ENCODE data around the gene PPP5C.
A peak's percentile ranks its signal among the peaks of the same experiment; 100 is the strongest.
"Not testable (repeated sequence)": the region's sequence is repeated elsewhere in the genome, so short reads cannot be mapped to it uniquely, and the experiment has no call there.

The PPP5C gene, protein sequence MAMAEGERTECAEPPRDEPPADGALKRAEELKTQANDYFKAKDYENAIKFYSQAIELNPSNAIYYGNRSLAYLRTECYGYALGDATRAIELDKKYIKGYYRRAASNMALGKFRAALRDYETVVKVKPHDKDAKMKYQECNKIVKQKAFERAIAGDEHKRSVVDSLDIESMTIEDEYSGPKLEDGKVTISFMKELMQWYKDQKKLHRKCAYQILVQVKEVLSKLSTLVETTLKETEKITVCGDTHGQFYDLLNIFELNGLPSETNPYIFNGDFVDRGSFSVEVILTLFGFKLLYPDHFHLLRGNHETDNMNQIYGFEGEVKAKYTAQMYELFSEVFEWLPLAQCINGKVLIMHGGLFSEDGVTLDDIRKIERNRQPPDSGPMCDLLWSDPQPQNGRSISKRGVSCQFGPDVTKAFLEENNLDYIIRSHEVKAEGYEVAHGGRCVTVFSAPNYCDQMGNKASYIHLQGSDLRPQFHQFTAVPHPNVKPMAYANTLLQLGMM

DNA sequence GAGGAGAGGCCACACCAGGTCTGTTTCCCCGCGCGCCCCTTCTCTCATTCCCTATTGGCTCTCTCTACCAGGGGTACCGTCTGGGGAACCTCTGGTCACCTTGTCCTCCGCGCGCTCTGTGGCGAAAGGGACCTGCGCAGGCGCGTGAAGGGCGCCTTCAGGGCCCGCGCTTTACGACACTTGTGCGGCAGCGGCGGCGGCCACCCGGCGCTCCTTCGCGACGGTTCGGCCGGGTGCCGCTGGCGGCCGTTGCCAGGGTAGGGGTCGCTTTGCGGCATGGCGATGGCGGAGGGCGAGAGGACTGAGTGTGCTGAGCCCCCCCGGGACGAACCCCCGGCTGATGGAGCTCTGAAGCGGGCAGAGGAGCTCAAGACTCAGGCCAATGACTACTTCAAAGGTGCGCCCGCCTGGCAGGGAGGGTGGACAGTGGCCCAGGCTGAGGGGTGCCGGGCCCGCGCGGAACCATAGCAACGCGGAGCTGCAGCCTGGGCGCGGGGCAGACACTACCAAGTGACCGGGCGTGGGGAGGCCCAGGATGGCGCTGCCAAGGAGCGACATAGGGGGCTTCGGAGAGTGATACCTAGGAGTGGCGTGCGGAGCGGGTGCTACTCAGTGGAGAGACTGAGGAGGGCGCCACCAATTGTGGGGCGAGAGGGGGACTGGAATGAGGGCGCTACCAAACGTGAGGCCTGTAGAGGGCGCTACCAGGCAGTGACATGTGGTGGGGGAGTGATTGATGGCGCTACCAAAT is at the start of gene PPP5C:
Gene PPP5C, plus strand, starts transcription at position 267 of the 751 bp plus-strand sequence. Its CDS starts 10 bp downstream, at position 277.
- DNase-seq, result peak; percentile 87 to 89

DNA sequence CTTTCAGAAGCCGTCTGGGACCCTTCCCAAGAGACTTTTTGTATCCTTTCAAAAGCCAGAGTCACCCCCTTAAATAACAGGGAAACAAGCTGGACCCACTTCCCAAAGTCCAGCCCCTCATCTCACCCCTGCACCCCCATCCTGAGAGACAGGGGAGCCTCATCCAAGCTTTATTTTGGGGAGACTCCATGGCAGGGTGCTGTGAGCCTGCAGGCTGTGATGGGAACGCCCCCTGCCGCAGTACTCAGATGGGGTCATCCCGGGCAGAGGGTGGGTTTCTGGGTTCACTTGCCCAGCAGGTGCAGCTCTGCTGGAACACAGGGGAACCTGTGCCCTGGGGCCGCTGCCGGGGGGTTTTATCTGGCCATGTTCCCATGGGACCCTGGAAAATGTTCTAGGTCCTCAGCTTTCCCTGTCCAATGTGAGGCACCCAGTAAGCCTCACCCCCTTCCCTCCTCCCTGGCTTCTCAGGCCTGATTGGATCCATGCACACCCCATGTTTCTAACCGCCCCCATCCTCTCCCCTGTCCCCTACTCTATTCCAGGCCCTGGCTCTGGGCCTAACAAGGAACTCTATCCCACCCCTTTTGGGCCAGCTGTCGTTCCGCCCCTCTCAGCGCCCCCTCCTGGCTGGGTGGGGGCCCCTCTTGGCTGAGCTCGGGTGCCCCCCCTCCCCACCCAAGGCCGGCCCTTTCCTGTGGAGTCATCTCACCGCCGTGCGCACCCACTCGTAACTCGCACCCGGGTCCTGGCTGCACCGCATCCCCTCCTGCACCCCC is 49.0 kb upstream of the PPP5C start:
- DNase-seq, result no peak

DNA sequence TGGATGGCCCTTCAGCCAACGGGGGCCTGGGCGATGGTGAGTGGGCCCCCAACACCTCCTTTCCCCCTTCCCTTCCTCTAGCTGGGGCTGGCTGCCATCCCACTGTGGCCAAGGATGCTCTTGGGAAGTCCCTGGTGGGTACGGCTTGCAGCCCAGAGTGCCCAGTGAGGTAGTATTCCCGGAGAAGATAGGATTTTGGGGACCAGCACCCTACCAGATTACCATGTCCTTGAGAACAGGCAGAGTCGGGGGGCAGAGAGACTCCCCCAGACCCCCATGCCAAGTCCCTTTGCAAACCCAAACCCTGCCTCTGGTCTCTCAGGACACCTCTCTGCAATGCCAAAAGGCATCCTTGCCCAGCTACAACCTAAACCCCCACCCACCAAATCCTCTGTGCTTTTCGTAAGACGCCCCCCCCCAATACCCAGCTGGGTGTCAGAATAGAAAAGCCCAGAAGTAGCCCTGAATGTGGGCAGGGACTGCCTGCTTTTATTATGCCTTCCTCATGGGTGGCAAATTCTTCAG is 48.3 kb upstream of the PPP5C start:
- DNase-seq, result no peak

DNA sequence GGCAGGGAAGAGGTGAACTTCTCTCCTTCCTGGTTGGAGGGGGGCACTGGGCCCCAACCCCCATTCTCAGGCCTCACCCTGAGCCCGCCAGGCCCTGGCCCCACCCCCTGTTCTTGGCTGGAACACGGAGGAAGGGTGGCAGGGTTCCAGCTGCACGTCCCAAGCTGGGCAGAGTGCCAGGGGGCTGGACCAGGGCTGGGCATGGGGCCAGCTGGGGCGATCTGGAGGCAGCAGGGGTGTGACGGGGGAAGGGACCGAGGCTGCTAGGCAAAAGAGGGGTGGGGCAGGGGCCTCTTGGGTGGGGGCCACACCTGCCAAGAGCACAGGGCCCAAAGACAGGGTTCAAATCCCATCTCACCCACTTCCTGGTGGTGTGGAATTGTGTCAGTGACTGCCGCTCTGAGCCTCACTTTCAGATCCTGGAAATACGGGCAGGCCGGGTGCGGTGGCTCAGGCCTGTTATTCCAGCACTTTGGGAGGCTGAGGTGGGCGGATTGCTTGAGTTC is 47.8 kb upstream of the PPP5C start:
- DNase-seq, result no peak

DNA sequence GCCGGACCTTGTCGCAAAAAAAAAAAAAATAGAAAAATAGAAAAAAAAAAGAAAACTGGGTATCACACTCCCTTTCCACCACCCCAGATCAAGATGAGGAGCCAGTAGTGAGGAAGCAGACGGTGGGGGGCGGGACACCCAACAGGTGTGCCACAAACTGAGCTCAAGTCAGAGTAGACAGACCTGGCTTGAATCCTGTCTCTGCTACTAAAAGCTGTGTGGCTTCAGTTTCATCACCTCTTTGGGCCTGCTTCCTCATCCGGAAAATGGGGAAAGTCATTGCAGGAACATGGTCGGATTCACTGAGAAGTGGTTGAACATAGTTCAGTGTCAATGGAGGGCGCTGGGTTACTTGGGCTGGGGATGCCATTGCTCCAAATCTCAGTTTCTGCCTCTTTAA is 47.2 kb upstream of the PPP5C start:
- DNase-seq, result no peak

DNA sequence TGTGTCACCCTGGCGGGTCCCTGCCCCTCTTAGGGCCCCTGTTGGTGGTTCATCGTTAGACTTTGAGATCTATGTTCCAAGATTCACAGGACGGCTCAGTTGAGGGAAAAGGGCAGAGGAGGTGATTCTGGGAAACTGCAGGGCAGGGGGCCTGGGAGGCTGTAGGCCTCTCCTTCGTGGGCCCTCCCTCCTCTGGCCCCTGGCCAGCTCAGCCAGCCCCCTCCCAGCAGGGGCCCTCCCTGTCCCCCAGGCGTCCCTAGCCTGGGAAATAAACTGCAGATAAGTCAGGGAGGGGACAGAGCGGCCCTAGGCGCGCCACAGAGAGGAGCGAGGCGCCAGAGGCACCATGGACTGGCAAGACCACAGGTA is 43.6 kb upstream of the PPP5C start:
- no peak for DNase-seq

DNA sequence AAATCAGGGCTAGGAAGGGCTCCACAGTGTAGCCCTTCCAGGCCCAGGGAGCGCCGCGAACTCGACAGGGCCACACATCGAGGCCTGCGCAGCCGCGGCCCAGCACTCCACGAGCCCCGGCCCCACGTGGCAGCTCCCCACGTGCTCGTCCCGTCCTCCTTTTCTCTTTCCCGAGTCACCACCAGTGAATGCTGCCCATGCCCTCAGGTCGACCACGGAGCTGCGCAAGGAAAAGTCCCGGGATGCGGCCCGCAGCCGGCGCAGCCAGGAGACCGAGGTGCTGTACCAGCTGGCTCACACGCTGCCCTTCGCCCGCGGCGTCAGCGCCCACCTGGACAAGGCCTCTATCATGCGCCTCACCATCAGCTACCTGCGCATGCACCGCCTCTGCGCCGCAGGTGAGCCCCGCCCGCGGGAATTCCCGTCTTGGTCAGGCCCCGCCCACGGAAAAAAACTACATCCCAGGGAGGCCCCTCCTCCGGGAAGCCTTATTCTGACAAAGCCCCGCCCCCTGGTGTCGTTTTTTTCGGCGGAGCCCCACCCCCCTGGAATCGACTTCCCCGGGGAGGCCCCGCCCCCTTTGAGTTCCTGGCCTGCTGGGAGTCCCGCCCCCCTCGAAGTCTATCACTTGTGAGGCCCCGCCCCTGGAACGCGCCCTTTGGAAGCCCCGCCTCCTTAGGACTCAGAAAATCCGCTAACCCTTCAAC is 43.0 kb upstream of the PPP5C start:
- no peak for DNase-seq

DNA sequence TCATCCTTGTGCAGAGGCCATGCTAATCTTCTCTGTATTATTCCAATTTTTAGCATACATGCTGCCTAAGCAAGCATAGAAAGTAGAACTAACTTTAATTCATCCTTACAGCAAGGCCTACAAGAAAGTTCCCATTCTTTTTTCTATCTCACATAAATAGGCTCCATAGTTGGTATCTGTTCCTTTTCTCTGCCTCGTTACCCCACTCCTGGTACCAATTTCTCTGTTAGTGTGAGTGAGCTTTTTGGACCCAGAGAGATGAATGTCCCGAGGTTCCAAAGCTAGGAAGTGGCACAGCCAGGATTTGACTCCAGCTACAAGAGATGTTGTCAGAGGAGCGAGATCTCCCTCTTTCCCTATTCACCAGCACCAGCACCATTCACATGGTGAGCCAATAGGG is 40.4 kb upstream of the PPP5C start:
- no peak for DNase-seq

DNA sequence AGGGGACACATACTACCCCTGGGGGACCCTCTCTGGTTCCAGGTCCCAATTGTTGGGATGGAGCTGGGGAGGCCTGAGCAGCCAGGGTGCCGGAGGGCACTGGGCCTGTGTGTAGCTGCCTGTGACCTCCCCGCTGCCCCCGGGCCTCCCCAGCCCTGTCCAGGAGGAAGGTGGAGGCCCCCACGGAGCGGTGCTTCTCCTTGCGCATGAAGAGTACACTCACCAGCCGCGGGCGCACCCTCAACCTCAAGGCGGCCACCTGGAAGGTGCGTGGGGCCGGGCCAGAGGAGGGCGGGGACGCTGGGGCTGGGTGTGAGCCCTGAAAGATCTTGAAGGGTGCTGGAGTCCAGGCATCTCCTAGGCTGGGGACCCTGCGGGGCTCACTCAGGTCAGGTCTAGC is 38.4 kb upstream of the PPP5C start:
- no peak for DNase-seq

DNA sequence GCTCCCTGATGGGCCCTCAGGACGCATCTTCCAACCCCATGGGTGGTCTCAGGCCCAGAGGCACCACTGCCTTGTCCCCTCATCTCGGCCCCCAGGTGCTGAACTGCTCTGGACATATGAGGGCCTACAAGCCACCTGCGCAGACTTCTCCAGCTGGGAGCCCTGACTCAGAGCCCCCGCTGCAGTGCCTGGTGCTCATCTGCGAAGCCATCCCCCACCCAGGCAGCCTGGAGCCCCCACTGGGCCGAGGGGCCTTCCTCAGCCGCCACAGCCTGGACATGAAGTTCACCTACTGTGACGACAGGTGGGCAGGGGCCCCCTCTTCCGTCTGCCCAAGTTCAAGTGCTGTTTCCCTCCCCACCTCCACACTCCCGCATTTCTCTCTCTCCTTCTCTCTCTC is 37.8 kb upstream of the PPP5C start:
- no peak for DNase-seq

DNA sequence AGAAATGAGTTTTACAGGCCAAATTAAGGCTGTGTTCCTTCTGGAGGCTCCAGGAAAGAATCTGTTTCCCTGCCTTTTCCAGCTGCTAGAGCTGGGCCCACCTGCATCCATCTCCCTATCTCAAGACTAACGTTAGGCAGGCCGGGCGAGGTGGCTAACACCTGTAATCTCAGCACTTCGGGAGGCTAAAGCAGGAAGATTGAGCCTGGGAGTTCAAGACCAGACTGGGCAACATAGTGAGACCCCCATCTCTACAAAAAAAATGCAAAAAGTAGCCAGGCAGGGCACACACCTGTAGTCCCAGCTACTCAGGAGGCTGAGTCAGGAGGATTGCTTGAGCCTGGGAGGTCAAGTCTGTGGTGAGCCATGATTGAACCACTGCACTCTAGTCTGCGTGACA is 35.4 kb upstream of the PPP5C start:
- DNase-seq, result no peak

DNA sequence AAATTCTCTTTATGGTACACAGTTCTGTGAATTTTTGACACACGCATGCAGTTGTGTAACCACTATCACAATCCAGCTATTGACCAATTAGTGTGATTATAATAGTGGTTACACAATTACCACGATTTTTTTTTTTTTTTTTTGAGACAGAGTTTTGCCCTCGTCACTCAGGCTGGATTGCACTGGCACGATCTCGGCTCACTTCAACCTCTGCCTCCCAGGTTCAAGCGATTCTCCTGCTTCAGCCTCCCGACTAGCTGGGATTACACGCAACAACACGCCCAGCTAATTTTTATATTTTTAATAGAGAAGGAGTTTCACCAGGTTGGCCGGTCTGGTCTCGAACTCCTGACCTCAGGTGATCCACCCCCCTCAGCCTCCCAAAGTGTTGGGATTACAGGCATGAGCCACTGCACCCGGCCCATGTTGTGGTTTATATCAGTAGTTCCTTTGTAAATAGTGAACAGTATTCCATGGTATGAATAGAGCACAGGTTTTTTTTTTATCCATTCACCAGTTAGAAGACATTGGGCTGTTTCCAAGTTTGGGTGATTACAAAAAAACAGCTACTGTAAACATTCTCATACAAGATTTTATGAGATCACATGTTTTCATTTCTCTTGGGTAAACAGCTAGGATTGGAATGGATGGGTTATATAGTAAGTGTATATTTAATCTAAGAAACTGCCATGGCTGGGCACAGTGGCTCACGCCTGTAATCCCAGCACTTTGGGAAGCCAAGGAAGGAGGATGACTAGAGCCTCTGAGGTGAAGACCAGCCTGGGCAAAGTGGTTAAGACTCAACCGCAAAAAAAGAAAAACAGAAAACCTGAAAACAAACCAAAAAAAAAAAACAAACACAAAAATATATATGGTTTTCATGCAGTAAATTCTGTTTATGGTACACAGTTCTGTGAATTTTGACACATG is 33.1 kb upstream of the PPP5C start:
- DNase-seq, result not testable (repeated sequence)

DNA sequence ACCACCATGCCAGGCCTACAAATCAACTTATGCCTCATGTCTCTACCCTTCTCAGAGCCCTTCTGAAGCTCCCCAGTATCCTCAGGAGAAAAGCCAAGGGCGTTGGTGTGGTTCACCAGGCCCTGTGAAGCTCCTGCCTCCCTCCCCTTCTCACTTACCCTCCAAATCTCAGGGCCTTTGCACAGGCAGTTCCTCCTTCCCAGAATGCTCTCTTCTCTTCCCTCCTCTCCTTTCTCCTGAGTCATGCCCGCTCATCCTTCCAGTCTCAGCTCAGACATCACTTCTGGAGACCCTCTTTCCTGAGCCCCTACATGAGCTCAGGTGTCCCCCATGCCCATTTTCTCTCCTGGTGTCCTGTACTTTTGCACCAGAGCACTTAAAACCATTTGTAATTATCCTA is 29.5 kb upstream of the PPP5C start:
- DNase-seq, result no peak

DNA sequence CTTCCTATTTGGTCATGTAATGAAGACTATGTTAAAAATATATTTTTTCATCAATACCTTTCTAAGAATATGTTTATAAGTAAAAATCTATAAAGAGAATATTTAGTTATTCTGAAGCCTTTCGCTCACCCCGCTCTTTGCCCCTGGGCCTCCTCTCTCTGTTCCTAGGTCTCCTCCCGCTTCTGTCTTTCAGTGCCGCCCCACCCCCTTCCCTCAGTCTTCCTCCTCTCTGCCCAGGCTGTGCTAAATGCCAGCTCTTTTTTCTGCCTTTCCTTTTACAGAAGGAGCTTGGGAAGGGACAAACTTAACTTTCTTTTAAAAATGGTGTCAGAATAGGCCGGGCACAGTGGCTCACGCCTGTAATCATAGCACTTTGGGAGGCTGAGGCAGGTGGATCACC is 27.3 kb upstream of the PPP5C start:
- no peak for DNase-seq

DNA sequence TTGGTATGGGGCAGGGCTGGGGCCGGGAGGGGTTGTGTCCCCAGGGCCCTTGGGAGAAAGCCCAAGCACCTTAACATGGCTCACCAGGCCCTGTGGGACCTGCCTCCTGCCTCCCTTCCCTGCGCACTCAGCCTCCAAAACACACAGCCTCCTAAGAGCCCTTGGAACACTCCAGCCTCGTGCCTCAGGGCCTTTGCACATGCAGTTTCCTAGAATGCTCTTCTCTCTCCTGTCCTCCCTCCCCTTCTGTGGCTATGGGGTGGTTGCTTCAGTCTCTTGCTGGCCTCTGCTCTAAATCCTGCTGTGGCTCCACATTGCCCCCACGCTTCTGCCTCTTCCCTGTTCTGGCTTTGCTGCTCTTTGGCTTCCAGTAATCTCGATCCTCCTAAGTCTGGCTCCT is 26.3 kb upstream of the PPP5C start:
- no peak for DNase-seq

DNA sequence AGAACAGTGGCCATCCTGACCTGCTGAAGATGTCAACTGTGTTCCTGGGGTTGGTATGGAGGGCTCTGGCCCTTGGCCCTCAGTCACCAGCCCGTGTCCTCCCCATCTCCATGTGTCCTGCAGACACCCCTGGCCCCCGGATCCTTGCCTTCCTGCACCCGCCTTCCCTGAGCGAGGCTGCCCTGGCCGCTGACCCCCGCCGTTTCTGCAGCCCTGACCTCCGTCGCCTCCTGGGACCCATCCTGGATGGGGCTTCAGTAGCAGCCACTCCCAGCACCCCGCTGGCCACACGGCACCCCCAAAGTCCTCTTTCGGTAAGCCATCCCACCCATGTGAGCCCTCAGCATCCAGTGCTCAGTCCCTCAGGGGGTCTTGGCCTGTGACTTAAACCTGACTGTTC is 25.2 kb upstream of the PPP5C start:
- no peak for DNase-seq

DNA sequence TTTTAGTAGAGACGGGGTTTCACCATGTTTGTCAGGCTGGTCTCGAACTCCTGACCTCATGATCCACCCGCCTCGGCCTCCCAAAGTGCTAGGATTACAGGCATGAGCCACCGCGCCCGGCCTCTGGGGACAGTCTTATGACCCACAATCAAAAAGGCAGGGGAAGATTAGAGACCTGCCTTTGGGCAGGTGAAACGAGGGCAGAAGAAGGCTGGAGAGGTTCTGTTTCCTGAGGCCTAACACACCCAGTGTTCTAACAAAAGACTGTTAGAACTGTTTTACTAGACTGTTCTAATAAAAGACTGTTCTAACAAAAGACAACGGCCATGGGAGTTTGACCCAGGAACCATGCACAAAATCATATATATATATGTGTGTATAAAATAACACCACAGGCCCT is 23.7 kb upstream of the PPP5C start:
- not testable (repeated sequence) for DNase-seq

DNA sequence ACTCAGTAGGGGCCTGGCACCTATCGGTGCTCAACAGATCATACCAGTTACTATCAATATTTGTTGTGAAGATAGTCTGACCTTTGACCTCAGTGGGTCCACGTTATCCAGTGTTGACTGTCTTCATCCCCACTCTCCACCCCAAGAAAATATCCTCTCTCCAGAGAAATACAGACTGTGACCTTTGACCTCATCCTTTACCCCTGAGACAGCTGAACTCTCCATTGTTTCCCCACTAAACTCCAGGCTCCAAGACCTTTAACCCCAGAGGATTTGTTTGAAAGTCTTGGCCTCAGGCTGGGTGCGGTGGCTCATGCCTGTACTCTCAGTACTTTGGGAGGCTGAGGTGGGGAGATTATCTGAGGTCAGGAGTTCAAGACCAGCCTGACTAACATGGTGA is 22.6 kb upstream of the PPP5C start:
- no peak for DNase-seq

DNA sequence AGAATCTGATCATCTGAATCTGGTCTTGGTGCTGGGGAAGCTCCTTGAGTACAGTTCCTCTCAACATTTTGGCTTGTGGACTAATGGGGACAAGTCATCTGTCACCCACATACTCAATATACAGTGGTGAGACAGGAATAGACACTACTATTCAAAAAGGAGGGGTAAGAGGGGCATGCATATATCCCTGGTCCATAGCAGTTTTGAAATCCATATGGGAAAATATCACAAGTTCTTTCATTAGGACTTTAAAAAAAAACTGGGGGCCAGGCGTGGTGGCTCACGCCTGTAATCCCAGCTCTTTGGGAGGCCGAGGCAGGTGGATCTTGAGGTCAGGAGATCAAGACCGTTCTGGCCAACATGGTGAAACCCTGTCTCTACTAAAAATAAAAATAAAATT is 20.3 kb upstream of the PPP5C start:
- DNase-seq, result no peak

DNA sequence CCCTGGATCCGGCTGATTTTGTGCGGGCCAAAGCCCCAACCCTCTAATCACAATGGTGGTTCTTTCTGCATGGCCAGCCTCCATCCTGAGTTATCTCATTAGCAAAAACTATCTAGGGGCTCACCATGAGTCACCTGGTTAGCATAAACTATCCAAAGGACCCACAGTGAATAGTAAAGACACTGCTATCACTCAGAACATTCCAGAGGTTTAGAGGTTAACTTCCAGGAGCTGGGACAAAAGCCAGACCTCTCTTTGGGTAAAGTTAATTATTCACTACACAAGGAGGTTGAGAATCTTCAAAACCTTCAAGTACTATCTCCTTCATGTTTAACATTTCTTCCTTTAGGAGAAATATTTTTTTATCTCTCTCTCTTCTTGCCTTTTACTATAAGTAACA is 18.8 kb upstream of the PPP5C start:
- DNase-seq, result no peak

DNA sequence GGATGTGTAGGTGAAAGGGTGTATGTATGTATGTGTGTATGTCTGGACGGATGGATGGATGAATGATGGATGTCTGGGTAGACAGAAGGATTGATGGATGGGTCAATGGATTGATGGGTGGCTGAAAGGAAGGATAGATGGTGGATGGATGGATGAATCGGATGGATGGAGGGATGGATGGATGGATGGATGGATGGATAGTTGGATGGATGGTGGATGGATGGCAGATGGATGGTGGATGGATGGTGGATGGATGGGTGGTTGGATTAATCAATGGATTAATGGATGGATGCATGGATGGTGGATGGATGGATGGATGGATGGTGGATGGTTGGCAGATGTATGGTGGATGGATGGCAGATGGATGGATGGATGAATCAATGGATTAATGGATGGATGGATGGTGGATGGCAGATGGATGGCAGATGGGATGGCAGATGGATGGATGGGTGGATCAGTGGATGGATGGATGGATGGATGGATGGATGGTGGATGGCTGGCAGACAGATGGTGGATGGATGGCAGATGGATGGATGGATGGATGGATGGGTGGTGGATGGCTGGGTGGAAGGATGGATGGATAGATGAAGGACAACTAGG is 16.5 kb upstream of the PPP5C start:
- no peak for DNase-seq

All from CD4-positive, alpha-beta T cell treated with Interleukin-4 for 1 hour (primary cell).